Pancreas (tissue), 10 donors: ENCODE measurements around the gene PAX5. TPM values are rescaled to one million over a fixed set of nuclear protein-coding genes. Genes with fewer than 3 reads are reported as not detected.
A peak's percentile ranks its signal among the peaks of the same experiment; 100 is the strongest.

Experiments
- ATAC-seq, 4 donors: fragments of 200-7000 bp; cut with Tn5 transposase; one replicate each; pipeline versions ENCODE4 v1.8.0 to v1.9.1; 2020; ENCODE audit warnings: mild to moderate bottlenecking in 4 of 4, moderate library complexity in 4 of 4
- DNase-seq, 6 donors: peaks; one replicate each; pipeline ENCODE4 v3.0.0-alpha.2; 2020
- FAIRE-seq: peaks from 2 replicates; lab custom pipeline; 2012; peaks lifted over from hg19 to GRCh38; lab: Jason Lieb, UNC
- H3K27ac ChIP-seq, 4 donors: fragments of 200-600 bp; sonication (generic); 1 replicate in 3 of 4; 2 replicates in 1 of 4; pipeline versions ENCODE4 v1.5.0 to v1.8.0; 2020
- H3K27me3 ChIP-seq, 4 donors: fragments of 200-600 bp; one replicate each; pipeline ENCODE4 v1.8.0; 2021
- H3K36me3 ChIP-seq, 3 donors: fragments of 200-600 bp; sonication (generic) in 1 of 3; one replicate each; pipeline versions ENCODE4 v1.5.0 to v1.8.0; 2020 to 2021
- H3K4me1 ChIP-seq, 3 donors: fragments of 200-600 bp; one replicate each; pipeline ENCODE4 v1.8.0; 2021
- H3K4me3 ChIP-seq, 4 donors: fragments of 200-600 bp; sonication (generic) in 2 of 4; one replicate each; pipeline versions ENCODE4 v1.5.0 to v1.8.0; 2020 to 2021
- H3K9me3 ChIP-seq, 4 donors: fragments of 200-600 bp; one replicate each; pipeline ENCODE4 v1.8.0; 2021
- WGBS, 2 donors: extraction: QIAGEN DNeasy Blood & Tissue Kit; methylation state at CpG; one replicate each; pipeline ENCODE4 v1.1.7; 2013; 5-methylcytosine and 5-hydroxymethylcytosine counted together
- intact Hi-C, 3 donors: fragments of 100-400 bp; cut with DNase I; formaldehyde crosslinking; loops; one replicate each; pipeline versions ENCODE4 v1.11.1 to v1.14.2; 2022
- polyA plus RNA-seq, 2 donors: library from polyadenylated mRNA; stranded (reverse); fragments of 200-250 nt; gene quantifications; one replicate each; pipeline ENCODE4 v1.2.3, GENCODE V29; 2013
- total RNA-seq, 6 donors: library from RNA; stranded (reverse); fragmentation: NEBNext Ultra II Directional in 4 of 6; extraction: Animal tissue kit (Norgen Biotek cat#: 25700) in 4 of 6; gene quantifications; one replicate each; pipeline versions ENCODE4 v1.2.1 to v1.2.4, GENCODE V29; 2021 to 2023
- TF ChIP-seq, protein P1 (sequence below), 4 donors: fragments of 200-600 bp; sonication (generic) in 3 of 4; IDR thresholded peaks; one replicate each; pipeline versions ENCODE4 v1.5.0 to v1.8.0; 2021; ENCODE audit warnings: antibody characterized with exemption in 4 of 4
- donor health status: healthy with polysubstance abuse.
- donor health status: DM: no; HTN: no; CAD: no; lungs with moderate emphysema.
- donor health status: DM: no; HTN: no; CAD: no.
- donor health status: control.
- donor health status: control.
- donor health status: Bipolar disorder and iron deficiency.
- donor health status: DM: yes; HTN: yes; CAD: no.
- donor health status: DM: no; HTN: no; CAD: no.
- donor health status: DM: no; HTN: no; CAD: no.
- donor health status: DM: yes; HTN: yes; CAD: no.

The PAX5 gene
- total and polyA plus RNA-seq, 8 donors, result under 0.01 to 0.35 (median 0.28) TPM; not detected in 1

DNA sequence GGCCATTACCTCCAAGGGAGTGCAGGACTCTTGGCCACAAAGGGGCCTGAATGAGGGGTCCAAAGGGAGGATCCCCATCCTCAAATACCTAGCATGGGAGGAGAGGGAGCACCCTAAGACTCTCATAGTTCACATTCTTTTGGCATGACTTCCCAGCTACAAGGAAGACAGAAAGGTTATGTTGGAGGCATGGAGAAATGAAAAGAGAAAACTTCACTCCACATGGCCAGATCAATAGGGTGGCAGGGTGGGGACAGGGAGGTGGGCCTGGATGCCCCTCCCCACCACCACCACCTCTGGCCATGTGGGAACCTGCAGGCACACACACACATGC is 97.6 kb downstream of the PAX5 start:
- TF ChIP-seq, protein P1, sequence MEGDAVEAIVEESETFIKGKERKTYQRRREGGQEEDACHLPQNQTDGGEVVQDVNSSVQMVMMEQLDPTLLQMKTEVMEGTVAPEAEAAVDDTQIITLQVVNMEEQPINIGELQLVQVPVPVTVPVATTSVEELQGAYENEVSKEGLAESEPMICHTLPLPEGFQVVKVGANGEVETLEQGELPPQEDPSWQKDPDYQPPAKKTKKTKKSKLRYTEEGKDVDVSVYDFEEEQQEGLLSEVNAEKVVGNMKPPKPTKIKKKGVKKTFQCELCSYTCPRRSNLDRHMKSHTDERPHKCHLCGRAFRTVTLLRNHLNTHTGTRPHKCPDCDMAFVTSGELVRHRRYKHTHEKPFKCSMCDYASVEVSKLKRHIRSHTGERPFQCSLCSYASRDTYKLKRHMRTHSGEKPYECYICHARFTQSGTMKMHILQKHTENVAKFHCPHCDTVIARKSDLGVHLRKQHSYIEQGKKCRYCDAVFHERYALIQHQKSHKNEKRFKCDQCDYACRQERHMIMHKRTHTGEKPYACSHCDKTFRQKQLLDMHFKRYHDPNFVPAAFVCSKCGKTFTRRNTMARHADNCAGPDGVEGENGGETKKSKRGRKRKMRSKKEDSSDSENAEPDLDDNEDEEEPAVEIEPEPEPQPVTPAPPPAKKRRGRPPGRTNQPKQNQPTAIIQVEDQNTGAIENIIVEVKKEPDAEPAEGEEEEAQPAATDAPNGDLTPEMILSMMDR (IDR thresholded peaks at IDR 0.05), result no peak
- Histone ChIP-seq H3K4me3 (no peak overlapping the region), H3K27me3 (no peaks in the 10 kb centered on the region), H3K36me3 (no peaks in the 10 kb centered on the region), H3K4me1 (no peaks in the 10 kb centered on the region), H3K9me3 (no peaks in the 10 kb centered on the region), H3K27ac (no peak overlapping the region)
- intact Hi-C loops, result no loop called here
- DNase-seq, result no peak
- ATAC-seq, result no peak
- no peak for FAIRE-seq

DNA sequence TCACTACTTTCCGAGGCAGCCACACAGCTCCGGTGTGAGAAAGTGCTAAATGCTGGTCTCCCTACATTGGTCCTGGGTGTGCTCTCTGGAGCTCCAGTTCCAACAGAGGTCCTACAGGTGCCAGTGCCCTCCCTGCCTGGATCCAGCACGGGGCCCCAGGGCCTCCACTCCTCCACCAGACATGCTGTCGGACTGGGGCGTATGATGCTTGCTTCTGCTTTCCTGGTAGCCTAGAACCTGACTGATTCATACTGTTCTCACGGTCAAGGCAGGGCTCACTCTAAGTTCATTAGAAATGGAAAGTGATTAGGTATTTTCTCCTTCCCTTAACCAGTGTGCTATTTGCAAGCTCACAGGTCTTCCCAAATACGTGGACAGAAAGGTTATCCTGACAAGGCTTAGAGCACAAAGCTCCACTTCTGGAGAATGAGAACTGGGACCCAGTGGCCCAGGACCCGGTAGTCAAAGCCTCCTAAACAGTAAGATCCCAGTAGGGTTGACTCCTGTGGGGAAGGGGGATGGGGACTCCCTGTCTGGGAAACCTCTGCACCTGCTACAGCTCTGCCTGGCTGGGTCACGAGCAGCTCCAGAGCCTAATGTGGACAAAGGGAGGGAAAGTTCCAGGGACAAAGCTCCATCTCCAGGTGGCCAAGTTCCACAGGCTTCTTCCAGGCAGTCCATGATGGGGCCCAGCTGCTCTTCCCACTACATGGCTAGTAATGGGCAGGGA is 98.1 kb downstream of the PAX5 start:
- peak in 3 of 4 donors; percentile 80 to 93 (median 89) for ATAC-seq
- WGBS, 2 donors, result 80 to 87% methylated on average over 9 of the region's 9 CpGs
- FAIRE-seq, result no peak
- peak in 4 of 6 donors; percentile 40 to 73 (median 54) for DNase-seq
- intact Hi-C loops, result no loop called here
- no peaks in the 10 kb centered on the region for H3K27me3 ChIP-seq
- no peaks in the 10 kb centered on the region for H3K36me3 ChIP-seq
- no peaks in the 10 kb centered on the region for H3K4me1 ChIP-seq
- H3K27ac ChIP-seq, result no peak overlapping the region
- H3K9me3 ChIP-seq, result no peaks in the 10 kb centered on the region
- TF ChIP-seq, protein P1 (IDR thresholded peaks at IDR 0.05), result no peak
- no peak overlapping the region for H3K4me3 ChIP-seq

DNA sequence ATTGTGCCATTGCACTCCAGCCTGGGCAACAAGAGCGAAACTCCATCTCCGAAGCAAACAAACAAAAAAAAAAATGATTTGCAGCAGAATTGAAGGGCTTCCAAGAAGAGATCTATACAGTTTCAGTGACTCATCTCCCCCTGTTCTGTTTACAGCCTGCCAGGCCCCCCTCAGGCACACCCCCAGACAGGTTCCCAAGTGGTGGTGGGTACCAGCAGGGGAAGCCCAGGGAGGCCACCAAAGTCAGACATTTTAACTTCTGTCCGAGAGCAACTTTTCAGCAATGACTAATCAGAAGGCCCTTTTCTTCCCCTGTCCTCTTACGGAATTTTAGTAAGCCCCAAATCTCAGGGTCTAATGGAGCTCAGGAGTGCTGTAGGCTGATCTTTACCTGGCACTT is 98.7 kb downstream of the PAX5 start:
- 95 to 96% methylated on average over 4 of the region's 4 CpGs for WGBS, 2 donors
- H3K4me1 ChIP-seq, result no peaks in the 10 kb centered on the region
- H3K36me3 ChIP-seq, result no peaks in the 10 kb centered on the region
- ATAC-seq, result no peak
- no peaks in the 10 kb centered on the region for H3K9me3 ChIP-seq
- H3K27me3 ChIP-seq, result no peaks in the 10 kb centered on the region
- H3K4me3 ChIP-seq, result no peak overlapping the region
- no peak overlapping the region for H3K27ac ChIP-seq
- no peak for DNase-seq
- no peak for FAIRE-seq
- intact Hi-C loops, result no loop called here
- TF ChIP-seq, protein P1 (IDR thresholded peaks at IDR 0.05), result no peak

DNA sequence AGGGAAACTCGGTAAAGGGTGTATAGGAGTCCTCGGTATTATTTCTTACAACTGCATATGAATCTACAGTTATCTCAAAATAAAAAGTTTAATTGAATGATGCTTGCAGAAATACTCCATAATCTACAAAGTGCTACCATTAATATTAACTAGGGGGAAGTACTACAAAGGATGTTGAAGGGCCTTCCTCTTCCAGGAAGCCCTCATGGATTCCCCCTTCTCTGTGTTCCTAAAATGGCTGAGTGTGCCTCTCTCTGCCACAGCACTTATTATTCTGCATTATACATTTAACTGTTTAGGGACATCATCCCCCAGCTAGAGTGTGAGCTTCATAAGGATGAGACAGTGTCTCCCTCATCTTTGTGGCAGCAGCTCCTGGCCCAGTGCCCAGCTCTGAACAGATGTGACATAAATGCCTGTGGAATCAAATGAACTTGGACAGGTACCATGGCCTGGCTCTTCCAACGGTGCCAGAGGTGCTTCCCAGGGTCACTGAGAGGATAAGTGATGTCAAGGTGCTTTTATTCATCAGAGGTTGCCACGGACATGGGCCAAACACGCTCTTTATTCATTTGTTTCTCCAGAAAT is 99.5 kb downstream of the PAX5 start:
- no peak overlapping the region for H3K27ac ChIP-seq
- H3K9me3 ChIP-seq, result no peaks in the 10 kb centered on the region
- FAIRE-seq (no peak), DNase-seq (no peak), ATAC-seq (no peak)
- H3K4me1 ChIP-seq, result no peaks in the 10 kb centered on the region
- H3K36me3 ChIP-seq, result no peaks in the 10 kb centered on the region
- H3K27me3 ChIP-seq, result no peaks in the 10 kb centered on the region
- WGBS, 2 donors, result 69 to 74% methylated on average over 5 of the region's 5 CpGs
- intact Hi-C loops, result no loop called here
- TF ChIP-seq, protein P1 (IDR thresholded peaks at IDR 0.05), result no peak
- H3K4me3 ChIP-seq, result no peak overlapping the region

DNA sequence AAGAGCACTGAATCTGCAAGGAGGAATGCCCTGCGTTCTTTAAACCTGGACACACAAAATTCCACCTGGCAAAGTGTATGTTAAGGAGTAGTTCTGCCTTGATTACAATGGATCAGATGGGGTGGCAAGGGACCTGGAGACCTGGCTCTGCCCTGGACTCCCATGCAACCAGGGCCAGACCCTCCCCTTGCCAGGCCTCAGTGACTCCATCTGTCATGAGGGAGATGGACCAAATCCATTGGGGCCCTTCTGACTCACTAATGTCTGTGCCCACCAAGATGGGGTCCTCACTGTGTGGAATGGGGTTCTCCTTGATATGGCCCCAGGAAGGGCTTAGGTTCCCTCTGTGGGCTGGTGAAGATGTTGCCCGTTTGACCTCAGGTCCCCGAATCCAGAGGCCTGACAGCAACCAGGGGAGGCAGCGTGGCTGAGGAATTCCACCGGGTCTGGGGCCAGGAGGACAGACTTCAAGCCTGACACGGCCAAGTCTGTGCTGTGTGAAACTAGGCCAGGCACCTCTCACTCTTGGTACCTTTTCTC is 100.3 kb downstream of the PAX5 start:
- FAIRE-seq (no peak), DNase-seq (no peak), ATAC-seq (no peak)
- Histone ChIP-seq H3K27ac (no peak overlapping the region), H3K36me3 (no peaks in the 10 kb centered on the region), H3K4me3 (no peak overlapping the region), H3K9me3 (no peaks in the 10 kb centered on the region), H3K27me3 (no peaks in the 10 kb centered on the region), H3K4me1 (no peaks in the 10 kb centered on the region)
- 71 to 81% methylated on average over 6 of the region's 6 CpGs for WGBS, 2 donors
- TF ChIP-seq, protein P1 (IDR thresholded peaks at IDR 0.05), result no peak
- intact Hi-C loops, result no loop called here
